Endothelial cell of umbilical vein (primary cell): ENCODE results near the gene SLC38A10. TPM values are rescaled to one million over a fixed set of nuclear protein-coding genes. Genes with fewer than 3 reads are reported as not detected.

Experiments used
- BruUV-seq: library from RNA; stranded (reverse); fragments of 400-500 nt; replicated peaks from 2 replicates; lab custom pipeline; 2021; lab: Mats Ljungman, UMichigan
- CTCF ChIA-PET: fragments of 300-600, 350-600 bp; sonication (Branson Sonifier 250); formaldehyde crosslinking; loops from one replicate; lab custom pipeline; 2021; ENCODE audit warnings: antibody characterized with exemption, inconsistent platforms; lab: Charles Lee
- POLR2A ChIA-PET: fragments of 300-600, 350-600 bp; sonication (Branson Sonifier 250); formaldehyde crosslinking; loops from one replicate; lab custom pipeline; 2021; ENCODE audit warnings: antibody characterized with exemption, inconsistent platforms; lab: Charles Lee
- DNase-seq: peaks from one replicate; pipeline ENCODE4 v3.0.0-alpha.2; 2011; ENCODE audit warnings: low read depth, low spot score
- FAIRE-seq: peaks from 2 replicates; lab custom pipeline; 2011; peaks lifted over from hg19 to GRCh38; lab: Jason Lieb, UNC
- H2AFZ ChIP-seq: 2 replicates; pipeline ENCODE4 v1.6.0; 2012; ENCODE audit warnings: low read depth, low read length, control low read depth, inconsistent platforms
- H3K27ac ChIP-seq: 2 replicates; pipeline ENCODE4 v1.5.1; 2011; ENCODE audit warnings: low read depth, mild to moderate bottlenecking, control low read depth, low read length, moderate library complexity; ENCODE audit not compliant: insufficient read depth
- H3K27me3 ChIP-seq, 2 experiments: 2 replicates each; pipeline versions ENCODE4 v1.6.0 to v1.6.1; 2011; ENCODE audit warnings: low read length in 2 of 2, mixed read lengths in 1 of 2; ENCODE audit not compliant: control insufficient read depth in 2 of 2, insufficient read depth in 2 of 2
- H3K36me3 ChIP-seq, 2 experiments: 2 replicates in 1 of 2; 3 replicates in 1 of 2; pipeline ENCODE4 v1.5.1; 2011; ENCODE audit warnings: low read length in 2 of 2, mild to moderate bottlenecking in 1 of 2, moderate library complexity in 1 of 2; ENCODE audit not compliant: control insufficient read depth in 2 of 2, insufficient read depth in 2 of 2; ENCODE audit errors: extremely low read depth in 1 of 2
- H3K4me1 ChIP-seq: 3 replicates; pipeline ENCODE4 v1.5.1; 2011; ENCODE audit warnings: mild to moderate bottlenecking, low read length; ENCODE audit not compliant: control insufficient read depth, insufficient read depth; ENCODE audit errors: extremely low read depth
- H3K4me2 ChIP-seq: 2 replicates; pipeline ENCODE4 v1.6.1; 2011; ENCODE audit warnings: low read length, control low read depth, mixed read lengths; ENCODE audit not compliant: insufficient read depth
- H3K4me3 ChIP-seq, 3 experiments: fragments of 200-600 bp in 1 of 3; sonication (generic), shearing (Covaris generic) in 1 of 3; replicated peaks in 1 of 3; 2 replicates each; pipeline ENCODE4 v1.5.1; 2011 to 2016; ENCODE audit warnings: control low read depth in 3 of 3, low read length in 3 of 3, mild to moderate bottlenecking in 2 of 3, inconsistent platforms in 1 of 3, low read depth in 1 of 3, moderate library complexity in 1 of 3; ENCODE audit not compliant: insufficient read depth in 1 of 3
- H3K79me2 ChIP-seq: 2 replicates; pipeline ENCODE4 v1.6.0; 2012; ENCODE audit warnings: low read length, inconsistent platforms; ENCODE audit not compliant: control insufficient read depth, insufficient read depth
- H3K9ac ChIP-seq: replicated peaks from 2 replicates; pipeline ENCODE3; 2011; ENCODE audit warnings: low read length, control low read depth; ENCODE audit not compliant: insufficient read depth; ENCODE audit errors: extremely low read depth
- H3K9me1 ChIP-seq: replicated peaks from 3 replicates; pipeline ENCODE4 v1.6.0; 2011; ENCODE audit warnings: mild to moderate bottlenecking, low read length; ENCODE audit not compliant: control insufficient read depth, insufficient read depth; ENCODE audit errors: extremely low read depth
- H3K9me3 ChIP-seq: replicated peaks from 2 replicates; pipeline ENCODE4 v1.5.1; 2012; ENCODE audit warnings: low read length, inconsistent platforms; ENCODE audit not compliant: control insufficient read depth, insufficient read depth
- H4K20me1 ChIP-seq: replicated peaks from 2 replicates; pipeline ENCODE3; 2011; ENCODE audit warnings: mild to moderate bottlenecking, low read length; ENCODE audit not compliant: control insufficient read depth, insufficient read depth; ENCODE audit errors: extremely low read depth
- CTCF ChIP-seq, 2 donors: IDR thresholded peaks; 1 replicate in 1 of 2; 2 replicates in 1 of 2; pipeline ENCODE4 v1.5.1; 2011; ENCODE audit warnings: low read length in 2 of 2, mild to moderate bottlenecking in 2 of 2, moderate library complexity in 2 of 2, control low read depth in 1 of 2, inconsistent platforms in 1 of 2, low read depth in 1 of 2; ENCODE audit not compliant: insufficient read depth in 1 of 2; ENCODE audit errors: extremely low read depth in 1 of 2
- FOS ChIP-seq: IDR thresholded peaks from 2 replicates; pipeline ENCODE4 v1.6.1; 2011; ENCODE audit warnings: mild to moderate bottlenecking, low read length, moderate library complexity, borderline replicate concordance; ENCODE audit not compliant: insufficient read depth
- GATA2 ChIP-seq: IDR thresholded peaks from 2 replicates; pipeline ENCODE4 v1.7.0; 2011; ENCODE audit warnings: low read depth, mild to moderate bottlenecking, moderate library complexity, mixed read lengths, low read length; ENCODE audit not compliant: insufficient read length, insufficient read depth
- JUN ChIP-seq: IDR thresholded peaks from 2 replicates; pipeline ENCODE4 v1.6.1; 2011; ENCODE audit warnings: borderline replicate concordance, low read depth; ENCODE audit not compliant: insufficient read length, insufficient read depth
- MAX ChIP-seq: IDR thresholded peaks from 2 replicates; pipeline ENCODE4 v1.6.1; 2011; ENCODE audit not compliant: insufficient read depth, insufficient read length
- MYC ChIP-seq: IDR thresholded peaks from one replicate; pipeline ENCODE4 v1.6.1; 2011; ENCODE audit warnings: mild to moderate bottlenecking, low read depth, low read length
- POLR2A ChIP-seq: IDR thresholded peaks from 2 replicates; pipeline ENCODE4 v1.6.1; 2012; ENCODE audit warnings: low read depth, mild to moderate bottlenecking, control low read depth, low read length
- POLR2AphosphoS5 ChIP-seq: IDR thresholded peaks from 2 replicates; pipeline ENCODE4 v1.6.1; 2012; ENCODE audit warnings: low read depth, mild to moderate bottlenecking, control low read depth, low read length, moderate library complexity; ENCODE audit not compliant: insufficient read depth
- dilution Hi-C: fragments of 300-500 bp; cut with MboI; formaldehyde crosslinking; loops from one replicate; pipeline ENCODE4 v1.15.0; 2019; ENCODE audit warnings: low sequenced_read_pairs; ENCODE audit not compliant: extremely low pct_ligation_motif_present
- intact Hi-C: fragments of 100-400 bp; cut with micrococcal nuclease; formaldehyde crosslinking; loops from one replicate; pipeline ENCODE4 v1.10.0; 2022
- polyA plus RNA-seq, 4 experiments: library from polyadenylated mRNA; depleted of rRNA in 3 of 4; stranded (reverse) in 3 of 4; unstranded in 1 of 4; fragments of >200 nt; gene quantifications; 2 replicates each; pipeline versions ENCODE4 v1.2.1 to v1.2.3, GENCODE V29; 2011 to 2012; ENCODE audit warnings: missing spikeins in 1 of 4
- total RNA-seq: library from RNA; stranded (reverse); gene quantifications from 2 replicates; pipeline ENCODE4 v1.2.3, GENCODE V29; 2021

Gene SLC38A10
- total and polyA plus RNA-seq, 2 donors (not counting 3 experiments of a cell fraction or from before 2014, with no cell fraction given): 72.7 to 113 TPM

GRCh38 chr17:81251709-81252301, 43.3 kb downstream of the SLC38A10 start:
- no peak overlapping the region for H3K4me3 ChIP-seq
- no peak overlapping the region for H3K27ac ChIP-seq
- H3K9ac ChIP-seq: no peak overlapping the region
- no peak overlapping the region for H3K4me2 ChIP-seq
- TF ChIP-seq JUN (no peak), POLR2AphosphoS5 (no peak), GATA2 (no peak), POLR2A (no peak), MAX (no peak), FOS (no peak), CTCF (IDR thresholded peaks at IDR 0.05; ENCODE audit: extremely low read depth in 1 of 2, insufficient read depth in 1 of 2, low read depth in 1 of 2, low read length in 2 of 2) (no peak), MYC (no peak)
- peaks cover 0 to 12% of the 10 kb centered on the region in 2 experiments for H3K36me3 ChIP-seq
- no peak overlapping the region for H2AFZ ChIP-seq
- DNase-seq: no peak
- H3K79me2 ChIP-seq: no peaks in the 10 kb centered on the region
- BruUV-seq: no TSS peak
- ChIA-PET POLR2A (no interaction called here), CTCF (interaction anchor here (0.7 kb wide), 1 partner anchor 349 kb away, joined by 3 read pairs; no protein-coding TSS in a partner anchor)
- H3K27me3 ChIP-seq: no peaks in the 10 kb centered on the region
- dilution Hi-C loops: no loop called here
- H3K4me1 ChIP-seq: no peaks in the 10 kb centered on the region
- FAIRE-seq: no peak
- intact Hi-C loops: loop anchor here (2.0 to 5.0 kb wide), 2 partner anchors 143 to 260 kb away; partner anchors contain the start of genes ACTG1 and BAHCC1
- no peaks in the 10 kb centered on the region for H3K9me1 ChIP-seq
- H3K9me3 ChIP-seq: no peaks in the 10 kb centered on the region
- H4K20me1 ChIP-seq: no peaks in the 10 kb centered on the region
